Spinal cord (tissue), 10 donors: ENCODE data around the gene DUSP7. TPM values are rescaled to one million over a fixed set of nuclear protein-coding genes. Genes with fewer than 3 reads are reported as not detected.
A peak's percentile ranks its signal among the peaks of the same experiment; 100 is the strongest.

Experiments
- DNase-seq, 6 donors: peaks; one replicate each; pipeline versions ENCODE4 v3.0.0 to v3.0.0-alpha.2; 2013 to 2015; ENCODE audit warnings: low spot score in 6 of 6, low read depth in 4 of 6
- H3K27ac ChIP-seq: one replicate; pipeline ENCODE4 v1.5.1; 2013; ENCODE audit warnings: low read depth, low read length, control low read depth
- H3K27me3 ChIP-seq: one replicate; pipeline ENCODE4 v1.6.1; 2013; ENCODE audit warnings: low read length; ENCODE audit not compliant: control insufficient read depth, insufficient read depth
- H3K36me3 ChIP-seq: one replicate; pipeline ENCODE4 v1.6.1; 2013; ENCODE audit warnings: low read length; ENCODE audit not compliant: control insufficient read depth, insufficient read depth
- H3K4me1 ChIP-seq: one replicate; pipeline ENCODE4 v1.6.1; 2013; ENCODE audit warnings: low read length; ENCODE audit not compliant: control insufficient read depth, insufficient read depth
- H3K4me3 ChIP-seq: one replicate; pipeline ENCODE4 v1.5.1; 2013; ENCODE audit warnings: low read depth, low read length, control low read depth
- H3K9me3 ChIP-seq: one replicate; pipeline ENCODE4 v1.6.1; 2013; ENCODE audit warnings: low read length; ENCODE audit not compliant: control insufficient read depth, insufficient read depth
- WGBS: methylation state at CpG from one replicate; pipeline ENCODE4 v1.1.5; 2013; ENCODE audit warnings: missing lambda C conversion rate; ENCODE audit not compliant: insufficient coverage; 5-methylcytosine and 5-hydroxymethylcytosine counted together
- polyA plus RNA-seq, 2 donors: library from polyadenylated mRNA; unstranded; fragments of 120-200 nt; gene quantifications; one replicate each; pipeline ENCODE4 v1.2.1, GENCODE V29; 2013; ENCODE audit not compliant: insufficient read length in 2 of 2
- total RNA-seq, 2 donors: library from RNA; depleted of rRNA in 1 of 2; stranded (reverse); fragments of 120-200 nt in 1 of 2; fragments of >200 nt in 1 of 2; gene quantifications; one replicate each; pipeline versions ENCODE4 v1.2.3 to v1.2.4, GENCODE V29; 2013 to 2014
- donor health status: healthy.

Gene DUSP7
- total and polyA plus RNA-seq, 4 donors = 9.2 to 29.6 (median 21.1) TPM

DNA sequence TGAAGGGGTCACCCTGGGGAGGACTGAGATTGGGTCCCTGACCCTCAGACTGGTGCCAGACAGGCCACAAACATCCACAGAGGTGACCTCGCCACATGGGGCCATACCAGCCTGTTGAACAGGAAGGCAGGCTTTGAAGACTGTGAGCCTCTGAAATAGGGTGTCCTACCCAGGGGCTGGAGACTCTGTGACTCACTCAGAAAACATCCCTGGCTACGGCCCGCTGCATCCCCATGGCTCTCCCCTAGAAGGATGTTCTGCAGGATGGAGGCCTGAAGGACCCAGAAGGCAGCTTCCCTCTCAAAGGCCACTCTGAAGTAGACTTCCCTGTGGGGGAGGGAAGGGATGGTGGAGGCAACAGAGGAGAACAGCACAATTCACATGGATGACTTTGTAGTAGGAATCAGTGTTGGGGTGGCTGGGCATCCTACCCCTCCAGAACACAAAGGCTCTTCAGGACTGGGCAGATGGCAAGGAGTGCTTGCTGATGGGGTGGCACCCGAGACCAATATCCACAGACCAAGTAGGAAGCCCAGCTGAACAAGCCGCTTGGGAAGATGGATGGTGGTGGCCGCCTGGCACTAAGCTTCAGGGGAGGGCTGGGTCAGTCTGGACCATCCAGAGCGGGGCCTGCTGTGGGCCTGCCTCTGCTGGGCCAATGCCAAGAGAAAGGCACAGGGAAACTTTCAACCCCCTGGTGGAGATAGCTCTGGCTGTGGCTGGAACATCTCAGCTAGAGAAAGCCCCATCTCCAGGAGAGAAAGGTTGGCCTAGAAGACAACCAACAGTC is 37.6 kb upstream of the DUSP7 start:
- peaks cover 15% of the 10 kb centered on the region for H3K36me3 ChIP-seq
- peaks cover 31% of the 10 kb centered on the region for H3K4me1 ChIP-seq
- DNase-seq = no peak
- H3K27ac ChIP-seq = no peak overlapping the region
- H3K27me3 ChIP-seq = no peaks in the 10 kb centered on the region
- no peaks in the 10 kb centered on the region for H3K9me3 ChIP-seq
- whole genome bisulfite sequencing = 89% methylated on average over 6 of the region's 7 CpGs
- H3K4me3 ChIP-seq = no peak overlapping the region

GRCh38 chr3:52092891-52093290 is 36.5 kb upstream of the DUSP7 start:
- Histone ChIP-seq H3K4me1 (peaks cover 41% of the 10 kb centered on the region), H3K36me3 (peaks cover 15% of the 10 kb centered on the region), H3K27ac (no peak overlapping the region), H3K27me3 (no peaks in the 10 kb centered on the region), H3K4me3 (no peak overlapping the region), H3K9me3 (no peaks in the 10 kb centered on the region)
- no peak for DNase-seq
- WGBS = 94% methylated on average over 7 of the region's 7 CpGs

- Histone ChIP-seq H3K4me3 (no peak overlapping the region), H3K4me1 (peaks cover 41% of the 10 kb centered on the region), H3K36me3 (peaks cover 15% of the 10 kb centered on the region), H3K9me3 (no peaks in the 10 kb centered on the region), H3K27ac (no peak overlapping the region), H3K27me3 (no peaks in the 10 kb centered on the region)
- WGBS = no CpG with 5 or more reads among the region's 1 CpG
- no peak for DNase-seq
These were observed 35.9 kb upstream of the DUSP7 start for GRCh38 chr3:52092271-52092660.

- Histone ChIP-seq H3K4me3 (no peak overlapping the region), H3K36me3 (peaks cover 11% of the 10 kb centered on the region), H3K27me3 (no peaks in the 10 kb centered on the region), H3K9me3 (no peaks in the 10 kb centered on the region), H3K4me1 (peaks cover 44% of the 10 kb centered on the region), H3K27ac (no peak overlapping the region)
- peak in 1 of 6 donors; percentile 16 for DNase-seq
- 79% methylated on average over 5 of the region's 5 CpGs for WGBS
These were observed 35.4 kb upstream of the DUSP7 start for GRCh38 chr3:52091586-52092270.

GRCh38 chr3:52090933-52091468 is 34.6 kb upstream of the DUSP7 start:
- no peak overlapping the region for H3K4me3 ChIP-seq
- no peaks in the 10 kb centered on the region for H3K9me3 ChIP-seq
- H3K27me3 ChIP-seq = no peaks in the 10 kb centered on the region
- peak overlapping the region; percentile 82 for H3K27ac ChIP-seq
- peaks cover 10% of the 10 kb centered on the region for H3K36me3 ChIP-seq
- no peak for DNase-seq
- WGBS = 74% methylated on average over 2 of the region's 8 CpGs
- peaks cover 47% of the 10 kb centered on the region for H3K4me1 ChIP-seq

- Histone ChIP-seq H3K27me3 (no peaks in the 10 kb centered on the region), H3K9me3 (no peaks in the 10 kb centered on the region), H3K4me3 (no peak overlapping the region), H3K4me1 (peaks cover 47% of the 10 kb centered on the region), H3K27ac (peak overlapping the region; percentile 82), H3K36me3 (peaks cover 10% of the 10 kb centered on the region)
- 80% methylated on average over 12 of the region's 12 CpGs for WGBS
- DNase-seq = peak in 1 of 6 donors; percentile 75
These were observed 34.0 kb upstream of the DUSP7 start for GRCh38 chr3:52090131-52090932.

- Histone ChIP-seq H3K27me3 (no peaks in the 10 kb centered on the region), H3K36me3 (peaks cover 10% of the 10 kb centered on the region), H3K27ac (peak overlapping the region; percentile 82), H3K4me3 (no peak overlapping the region), H3K9me3 (no peaks in the 10 kb centered on the region), H3K4me1 (peaks cover 47% of the 10 kb centered on the region)
- WGBS = 80% methylated on average over 1 of the region's 4 CpGs
- no peak for DNase-seq
These were observed 33.3 kb upstream of the DUSP7 start for GRCh38 chr3:52089691-52090090.

GRCh38 chr3:52088445-52089367 is 32.3 kb upstream of the DUSP7 start:
- peaks cover 10% of the 10 kb centered on the region for H3K36me3 ChIP-seq
- WGBS = 49% methylated on average over 17 of the region's 17 CpGs
- peak overlapping the region; percentile 17 for H3K27ac ChIP-seq
- no peaks in the 10 kb centered on the region for H3K27me3 ChIP-seq
- peak in 1 of 6 donors; percentile 45 for DNase-seq
- H3K4me1 ChIP-seq = peaks cover 47% of the 10 kb centered on the region
- no peak overlapping the region for H3K4me3 ChIP-seq
- H3K9me3 ChIP-seq = no peaks in the 10 kb centered on the region
